OCI-LY7 (cell line): ENCODE data around the gene SLBP. TPM values are rescaled to one million over a fixed set of nuclear protein-coding genes. Genes with fewer than 3 reads are reported as not detected.
A peak's percentile ranks its signal among the peaks of the same experiment; 100 is the strongest.

Experiments
- BruUV-seq: library from RNA; stranded (reverse); fragments of 400-500 nt; replicated peaks from 2 replicates; lab custom pipeline; 2021; lab: Mats Ljungman, UMichigan
- CTCF ChIA-PET: fragments of 300-600 bp; sonication (Branson Sonifier 250); formaldehyde crosslinking; loops from one replicate; lab custom pipeline; 2022; ENCODE audit warnings: antibody characterized with exemption; ENCODE audit not compliant: unreplicated experiment; lab: Charles Lee
- POLR2A ChIA-PET: fragments of 300-600 bp; sonication (Branson Sonifier 250); formaldehyde crosslinking; loops from one replicate; lab custom pipeline; 2022; ENCODE audit warnings: antibody characterized with exemption; lab: Charles Lee
- DNase-seq: peaks from one replicate; pipeline ENCODE4 v3.0.0-alpha.2; 2015; ENCODE audit warnings: low spot score
- H2AFZ ChIP-seq: fragments of 200-600 bp; sonication (generic), shearing (Covaris generic); 2 replicates; pipeline ENCODE4 v1.6.1; 2014; ENCODE audit warnings: mild to moderate bottlenecking, antibody characterized with exemption, low read length, moderate library complexity
- H3K27ac ChIP-seq: fragments of 200-600 bp; sonication (generic); 2 replicates; pipeline ENCODE4 v1.5.1; 2014; ENCODE audit warnings: mixed run types, low read depth, mild to moderate bottlenecking, moderate library complexity, low read length, inconsistent platforms; ENCODE audit not compliant: poor library complexity, severe bottlenecking
- H3K36me3 ChIP-seq: fragments of 200-600 bp; sonication (generic); 2 replicates; pipeline ENCODE4 v1.6.1; 2014; ENCODE audit warnings: mild to moderate bottlenecking, antibody characterized with exemption, low read length, moderate library complexity, mixed read lengths; ENCODE audit not compliant: insufficient read depth
- H3K4me1 ChIP-seq: fragments of 200-600 bp; sonication (generic); 2 replicates; pipeline ENCODE4 v1.5.1; 2014; ENCODE audit warnings: mild to moderate bottlenecking, low read length; ENCODE audit not compliant: insufficient read depth, poor library complexity, severe bottlenecking
- H3K4me2 ChIP-seq: fragments of 200-600 bp; sonication (generic); 2 replicates; pipeline ENCODE4 v1.6.1; 2014; ENCODE audit warnings: mild to moderate bottlenecking, low read length
- H3K4me3 ChIP-seq: fragments of 200-600 bp; sonication (generic); 2 replicates; pipeline ENCODE4 v1.5.1; 2014; ENCODE audit warnings: mild to moderate bottlenecking, low read depth, low read length; ENCODE audit not compliant: poor library complexity, severe bottlenecking
- H3K79me2 ChIP-seq: fragments of 200-600 bp; sonication (generic); 2 replicates; pipeline ENCODE4 v1.6.1; 2016; ENCODE audit warnings: low read depth, mild to moderate bottlenecking, low read length, moderate library complexity, mixed read lengths; ENCODE audit not compliant: insufficient read depth
- H3K9me2 ChIP-seq: fragments of 200-600 bp; sonication (generic); 2 replicates; pipeline ENCODE4 v1.6.1; 2016; ENCODE audit warnings: mild to moderate bottlenecking, low read length, mixed read lengths; ENCODE audit not compliant: insufficient read depth
- H3K9me3 ChIP-seq: fragments of 200-600 bp; sonication (generic); 2 replicates; pipeline ENCODE4 v1.6.1; 2014; ENCODE audit warnings: mild to moderate bottlenecking, mixed run types, low read length, mixed read lengths
- H4K20me1 ChIP-seq: fragments of 200-600 bp; sonication (generic); 2 replicates; pipeline ENCODE4 v1.6.1; 2014; ENCODE audit warnings: mild to moderate bottlenecking, antibody characterized with exemption, low read length, moderate library complexity, mixed read lengths; ENCODE audit not compliant: insufficient read depth
- EZH2phosphoT487 ChIP-seq: fragments of 200-600 bp; sonication (generic); IDR thresholded peaks from 2 replicates; pipeline ENCODE4 v1.6.1; 2018; ENCODE audit warnings: low read depth, borderline replicate concordance, mild to moderate bottlenecking, mixed run types, antibody characterized with exemption, low read length, moderate library complexity, mixed read lengths
- intact Hi-C: fragments of 100-400 bp; cut with micrococcal nuclease; formaldehyde crosslinking; loops from one replicate; pipeline ENCODE4 v1.10.0; 2022; ENCODE audit not compliant: unreplicated experiment
- total RNA-seq, 2 experiments: library from RNA; depleted of rRNA in 1 of 2; stranded (reverse); fragments of >200 nt in 1 of 2; shearing (Covaris generic) in 1 of 2; gene quantifications; 2 replicates each; pipeline ENCODE4 v1.2.3, GENCODE V29; 2014 to 2022
- TF ChIP-seq, protein P1 (sequence below): fragments of 200-600 bp; sonication (generic); conservative IDR thresholded peaks from 2 replicates; pipeline ENCODE4 v1.5.1; 2014; ENCODE audit warnings: mild to moderate bottlenecking, antibody characterized with exemption, low read length, moderate library complexity, mixed read lengths

The SLBP gene
- total RNA-seq, 2 experiments from 2014 or later: 159 to 196 TPM

DNA sequence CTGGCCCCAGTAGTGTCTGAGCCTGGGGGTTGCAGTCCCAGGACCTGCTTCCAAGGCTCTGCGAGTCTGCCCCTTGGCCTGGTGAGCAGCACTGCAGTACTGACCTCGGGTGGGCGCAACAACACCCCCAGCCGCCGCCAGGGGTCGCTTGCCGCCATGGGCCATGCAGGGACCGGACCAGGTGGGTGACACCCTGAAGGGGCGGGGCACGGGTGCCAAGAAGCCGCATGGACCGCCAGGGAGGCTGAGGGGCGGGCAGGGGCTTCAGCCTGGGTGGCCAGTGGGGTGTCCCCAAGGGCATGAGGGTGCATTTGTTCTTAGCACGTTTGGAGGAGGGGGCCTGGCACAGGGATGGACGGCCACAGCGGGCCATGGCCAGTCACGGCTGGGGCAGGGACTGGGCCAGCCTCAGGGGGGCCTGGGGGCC lies 34.2 kb upstream of the SLBP start:
- Histone ChIP-seq H3K79me2 (no peaks in the 10 kb centered on the region), H2AFZ (no peak overlapping the region), H3K4me3 (no peak overlapping the region), H3K9me3 (no peaks in the 10 kb centered on the region), H3K9me2 (no peaks in the 10 kb centered on the region), H3K4me2 (no peak overlapping the region), H3K4me1 (no peaks in the 10 kb centered on the region), H3K27ac (no peak overlapping the region), H3K36me3 (peaks cover 47% of the 10 kb centered on the region), H4K20me1 (no peaks in the 10 kb centered on the region)
- ChIA-PET CTCF (no interaction called here), POLR2A (no interaction called here)
- DNase-seq: peak; percentile 84
- TF ChIP-seq, protein P1, sequence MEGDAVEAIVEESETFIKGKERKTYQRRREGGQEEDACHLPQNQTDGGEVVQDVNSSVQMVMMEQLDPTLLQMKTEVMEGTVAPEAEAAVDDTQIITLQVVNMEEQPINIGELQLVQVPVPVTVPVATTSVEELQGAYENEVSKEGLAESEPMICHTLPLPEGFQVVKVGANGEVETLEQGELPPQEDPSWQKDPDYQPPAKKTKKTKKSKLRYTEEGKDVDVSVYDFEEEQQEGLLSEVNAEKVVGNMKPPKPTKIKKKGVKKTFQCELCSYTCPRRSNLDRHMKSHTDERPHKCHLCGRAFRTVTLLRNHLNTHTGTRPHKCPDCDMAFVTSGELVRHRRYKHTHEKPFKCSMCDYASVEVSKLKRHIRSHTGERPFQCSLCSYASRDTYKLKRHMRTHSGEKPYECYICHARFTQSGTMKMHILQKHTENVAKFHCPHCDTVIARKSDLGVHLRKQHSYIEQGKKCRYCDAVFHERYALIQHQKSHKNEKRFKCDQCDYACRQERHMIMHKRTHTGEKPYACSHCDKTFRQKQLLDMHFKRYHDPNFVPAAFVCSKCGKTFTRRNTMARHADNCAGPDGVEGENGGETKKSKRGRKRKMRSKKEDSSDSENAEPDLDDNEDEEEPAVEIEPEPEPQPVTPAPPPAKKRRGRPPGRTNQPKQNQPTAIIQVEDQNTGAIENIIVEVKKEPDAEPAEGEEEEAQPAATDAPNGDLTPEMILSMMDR: peak; percentile 91
- no peak for TF ChIP-seq EZH2phosphoT487
- intact Hi-C loops: loop anchor here (5.0 kb wide), 2 partner anchors 151 to 441 kb away; no protein-coding TSS in a partner anchor
- no TSS peak for BruUV-seq

DNA sequence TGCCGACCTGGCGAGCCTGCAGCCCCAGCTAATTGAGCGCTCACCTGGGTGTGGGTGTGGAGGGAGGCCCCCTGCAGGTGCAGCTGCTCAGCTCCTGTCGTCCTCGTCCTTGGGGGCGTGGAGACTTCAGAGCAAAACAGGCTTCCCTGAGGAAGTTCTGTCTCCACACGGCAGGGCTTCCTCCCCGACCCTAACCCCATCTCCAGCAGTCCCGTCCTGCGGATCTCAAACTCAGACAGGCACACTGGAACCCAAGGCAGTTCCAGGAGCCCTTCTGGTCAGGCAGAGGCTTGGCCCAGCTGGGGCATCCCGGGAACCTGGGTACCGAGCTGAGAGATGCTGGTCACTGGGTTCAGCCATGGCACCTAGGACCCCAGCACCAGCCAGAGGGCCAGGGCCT lies 33.6 kb upstream of the SLBP start:
- ChIA-PET CTCF (no interaction called here), POLR2A (no interaction called here)
- H3K4me2 ChIP-seq: no peak overlapping the region
- H4K20me1 ChIP-seq: no peaks in the 10 kb centered on the region
- H3K36me3 ChIP-seq: peaks cover 53% of the 10 kb centered on the region
- DNase-seq: no peak
- no peak overlapping the region for H3K4me3 ChIP-seq
- no peak overlapping the region for H3K27ac ChIP-seq
- intact Hi-C loops: loop anchor here (5.0 kb wide), 2 partner anchors 152 to 442 kb away; no protein-coding TSS in a partner anchor
- no peaks in the 10 kb centered on the region for H3K9me2 ChIP-seq
- BruUV-seq: no TSS peak
- no peaks in the 10 kb centered on the region for H3K9me3 ChIP-seq
- H3K4me1 ChIP-seq: no peaks in the 10 kb centered on the region
- no peaks in the 10 kb centered on the region for H3K79me2 ChIP-seq
- TF ChIP-seq EZH2phosphoT487: no peak
- TF ChIP-seq, protein P1: no peak
- H2AFZ ChIP-seq: no peak overlapping the region

DNA sequence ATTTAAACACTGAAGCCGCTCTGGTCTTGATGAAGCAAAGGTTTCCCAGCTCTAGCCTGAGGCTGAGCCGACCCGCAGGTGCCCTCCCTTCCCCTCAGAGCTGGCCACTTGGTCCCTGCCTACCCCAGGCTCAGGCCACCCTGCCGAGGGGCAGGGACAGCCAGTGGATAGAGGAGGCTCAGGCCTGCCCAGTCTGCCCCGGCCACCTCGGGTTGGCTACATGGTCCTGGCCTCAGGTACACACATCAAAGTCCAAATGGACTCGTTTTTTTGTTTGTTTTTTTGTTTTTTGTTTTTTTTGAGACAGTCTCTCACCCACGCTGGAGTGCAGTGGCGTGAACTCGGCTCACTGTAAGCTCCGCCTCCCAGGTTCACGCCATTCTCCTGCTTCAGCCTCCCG lies 33.0 kb upstream of the SLBP start:
- TF ChIP-seq EZH2phosphoT487: no peak
- TF ChIP-seq, protein P1: no peak
- Histone ChIP-seq H3K4me2 (no peak overlapping the region), H4K20me1 (no peaks in the 10 kb centered on the region), H2AFZ (no peak overlapping the region), H3K4me1 (no peaks in the 10 kb centered on the region), H3K27ac (no peak overlapping the region), H3K36me3 (peaks cover 58% of the 10 kb centered on the region), H3K79me2 (no peaks in the 10 kb centered on the region), H3K9me3 (no peaks in the 10 kb centered on the region), H3K4me3 (no peak overlapping the region), H3K9me2 (no peaks in the 10 kb centered on the region)
- POLR2A ChIA-PET: no interaction called here
- CTCF ChIA-PET: no interaction called here
- DNase-seq: no peak
- no TSS peak for BruUV-seq
- intact Hi-C loops: loop anchor here (5.0 kb wide), 2 partner anchors 152 to 442 kb away; no protein-coding TSS in a partner anchor
